A549 (cell line): ENCODE measurements around the gene ZNF300. TPM values are rescaled to one million over a fixed set of nuclear protein-coding genes. Genes with fewer than 3 reads are reported as not detected.
A peak's percentile ranks its signal among the peaks of the same experiment; 100 is the strongest.

Experiments
- ATAC-seq, 2 experiments: fragments of 200-7000 bp in 1 of 2; fragments of >200 bp in 1 of 2; cut with Nextera tagmentation in 1 of 2; cut with Tn5 transposase in 1 of 2; 3 replicates each; pipeline versions ENCODE4 v1.8.0 to v1.9.1; 2018 to 2020; ENCODE audit warnings: mild to moderate bottlenecking in 1 of 2, moderate library complexity in 1 of 2
- CTCF ChIA-PET: fragments of 300-600 bp; sonication (Branson Sonifier 250); formaldehyde crosslinking; extraction: SDS; loops from one replicate; lab custom pipeline; 2021; ENCODE audit warnings: antibody characterized with exemption, inconsistent platforms; lab: Yijun Ruan, JAX
- POLR2A ChIA-PET: fragments of 350-600 bp; formaldehyde crosslinking; extraction: SDS; loops from one replicate; lab custom pipeline; 2021; ENCODE audit warnings: antibody characterized with exemption, inconsistent platforms; lab: Yijun Ruan, JAX
- DNase-seq, 2 experiments: peaks; one replicate each; pipeline versions ENCODE4 v3.0.0 to v3.0.0-alpha.2; 2011 to 2016; ENCODE audit warnings: low read depth in 1 of 2, low spot score in 1 of 2
- FAIRE-seq: peaks from 2 replicates; lab custom pipeline; 2011; peaks lifted over from hg19 to GRCh38; lab: Jason Lieb, UNC
- H3K27ac ChIP-seq, 2 experiments: fragments of >200 bp; sonication (Bioruptor Twin); formaldehyde crosslinking; 3 replicates each; pipeline ENCODE4 v1.5.1; 2016 to 2017
- H3K4me1 ChIP-seq: fragments of >200 bp; sonication (Bioruptor Twin); formaldehyde crosslinking; 3 replicates; pipeline ENCODE4 v1.6.1; 2016
- H3K4me2 ChIP-seq: fragments of >200 bp; sonication (Bioruptor Twin); formaldehyde crosslinking; 3 replicates; pipeline ENCODE4 v1.6.1; 2016
- H3K4me3 ChIP-seq: fragments of >200 bp; sonication (Bioruptor Twin); formaldehyde crosslinking; 3 replicates; pipeline ENCODE4 v1.5.1; 2016
- H3K9me3 ChIP-seq: fragments of >200 bp; sonication (Bioruptor Twin); formaldehyde crosslinking; 3 replicates; pipeline ENCODE4 v1.6.1; 2016
- BHLHE40 ChIP-seq: IDR thresholded peaks from 2 replicates; pipeline ENCODE4 v1.6.1; 2012; ENCODE audit warnings: low read depth, low read length, inconsistent platforms
- CBX2 ChIP-seq: fragments of 200-600 bp; sonication (generic); IDR thresholded peaks from 2 replicates; pipeline ENCODE4 v1.6.1; 2016; ENCODE audit warnings: low read depth, mild to moderate bottlenecking, borderline replicate concordance
- CBX8 ChIP-seq: fragments of 200-600 bp; sonication (generic); IDR thresholded peaks from 2 replicates; pipeline ENCODE4 v1.6.1; 2016
- CHD2 ChIP-seq: fragments of 150-350 bp; IDR thresholded peaks from 2 replicates; pipeline ENCODE4 v1.6.1; 2014; ENCODE audit warnings: low read length; ENCODE audit not compliant: partially characterized antibody
- EHMT2 ChIP-seq: fragments of 200-600 bp; sonication (generic); IDR thresholded peaks from 2 replicates; pipeline ENCODE4 v1.6.1; 2016; ENCODE audit warnings: antibody characterized with exemption, low read depth, mild to moderate bottlenecking, moderate library complexity
- EP300 ChIP-seq, 2 experiments: fragments of >200 bp; sonication (Bioruptor Twin); formaldehyde crosslinking; IDR thresholded peaks; 2 replicates in 1 of 2; 3 replicates in 1 of 2; pipeline ENCODE4 v1.6.1; 2016 to 2017
- ESRRA ChIP-seq: fragments of 150-350 bp; IDR thresholded peaks from 2 replicates; pipeline ENCODE4 v1.6.1; 2014; ENCODE audit warnings: mild to moderate bottlenecking, low read length, borderline replicate concordance
- FOSL2 ChIP-seq, 2 experiments: fragments of 450-650 bp in 1 of 2; fragments of >200 bp in 1 of 2; sonication (Bioruptor Twin) in 1 of 2; formaldehyde crosslinking; IDR thresholded peaks; 2 replicates each; pipeline versions ENCODE4 v1.5.0 to v1.6.1; 2016 to 2020; ENCODE audit warnings: mild to moderate bottlenecking in 1 of 2, moderate library complexity in 1 of 2
- GATA3 ChIP-seq: IDR thresholded peaks from 2 replicates; pipeline ENCODE4 v1.6.1; 2012; ENCODE audit warnings: borderline replicate concordance
- HDAC2 ChIP-seq: fragments of 200-600 bp; sonication (generic); IDR thresholded peaks from 2 replicates; pipeline ENCODE4 v1.6.1; 2016
- HEYL ChIP-seq: fragments of 250-450 bp; sonication (Bioruptor Pico); IDR thresholded peaks from 2 replicates; pipeline ENCODE4 v1.8.0; 2021; ENCODE audit warnings: mild to moderate bottlenecking, moderate library complexity
- HOXB13 ChIP-seq: fragments of 250-450 bp; sonication (Bioruptor Pico); IDR thresholded peaks from 2 replicates; pipeline ENCODE4 v1.5.0; 2020; ENCODE audit warnings: low read depth, mild to moderate bottlenecking, moderate library complexity
- HOXB5 ChIP-seq: fragments of 250-450 bp; sonication (Bioruptor Pico); IDR thresholded peaks from 2 replicates; pipeline ENCODE4 v1.5.0; 2020; ENCODE audit warnings: mild to moderate bottlenecking, moderate library complexity
- JUN ChIP-seq, 2 experiments: fragments of >200 bp; sonication (Bioruptor Twin); formaldehyde crosslinking; IDR thresholded peaks; 2 replicates in 1 of 2; 3 replicates in 1 of 2; pipeline ENCODE4 v1.6.1; 2016 to 2017
- JUNB ChIP-seq: fragments of >200 bp; sonication (Bioruptor Twin); formaldehyde crosslinking; IDR thresholded peaks from 2 replicates; pipeline ENCODE4 v1.6.1; 2016
- KDM5A ChIP-seq: fragments of 200-600 bp; sonication (generic); IDR thresholded peaks from 2 replicates; pipeline ENCODE4 v1.6.1; 2016; ENCODE audit warnings: antibody characterized with exemption, mild to moderate bottlenecking
- MAFK ChIP-seq: fragments of 450-650 bp; IDR thresholded peaks from 2 replicates; pipeline ENCODE4 v1.6.1; 2014; ENCODE audit not compliant: partially characterized antibody
- MAZ ChIP-seq: fragments of 150-350 bp; IDR thresholded peaks from 2 replicates; pipeline ENCODE4 v1.6.1; 2014; ENCODE audit warnings: antibody characterized with exemption, low read depth, low read length, borderline replicate concordance
- MYC ChIP-seq: IDR thresholded peaks from 2 replicates; pipeline ENCODE4 v1.6.1; 2012; ENCODE audit warnings: mild to moderate bottlenecking, inconsistent platforms, low read length, improper control_type of control experiment, borderline replicate concordance
- NFE2L2 ChIP-seq: fragments of 150-350 bp; conservative IDR thresholded peaks from 2 replicates; pipeline ENCODE4 v1.6.1; 2014; ENCODE audit warnings: low read length
- NR3C1 ChIP-seq: fragments of >200 bp; sonication (Bioruptor Twin); formaldehyde crosslinking; IDR thresholded peaks from 3 replicates; pipeline ENCODE4 v1.6.1; 2017
- PHF8 ChIP-seq: fragments of 200-600 bp; sonication (generic); IDR thresholded peaks from 2 replicates; pipeline ENCODE4 v1.6.1; 2016; ENCODE audit warnings: low read depth, mild to moderate bottlenecking, antibody characterized with exemption, moderate library complexity, borderline replicate concordance
- POLR2A ChIP-seq: IDR thresholded peaks from 2 replicates; pipeline ENCODE4 v1.6.1; 2012; ENCODE audit warnings: mild to moderate bottlenecking, low read length
- POLR2AphosphoS2 ChIP-seq: conservative IDR thresholded peaks from 2 replicates; pipeline ENCODE4 v1.6.1; 2012; ENCODE audit warnings: low read length, improper control_type of control experiment, inconsistent platforms
- RARB ChIP-seq: fragments of 250-450 bp; sonication (Bioruptor Pico); IDR thresholded peaks from 2 replicates; pipeline ENCODE4 v1.8.0; 2021; ENCODE audit warnings: mild to moderate bottlenecking, moderate library complexity
- RCOR1 ChIP-seq: fragments of 150-350 bp; IDR thresholded peaks from 2 replicates; pipeline ENCODE4 v1.6.1; 2014; ENCODE audit warnings: antibody characterized with exemption, low read length, low read depth
- RFX5 ChIP-seq: fragments of 450-650 bp; IDR thresholded peaks from 2 replicates; pipeline ENCODE4 v1.7.1; 2014; ENCODE audit warnings: antibody characterized with exemption, mild to moderate bottlenecking, moderate library complexity
- SMC3 ChIP-seq: fragments of >200 bp; sonication (Bioruptor Twin); formaldehyde crosslinking; IDR thresholded peaks from 3 replicates; pipeline ENCODE4 v1.6.1; 2018; ENCODE audit warnings: inconsistent platforms
- SREBF2 ChIP-seq: fragments of 450-650 bp; IDR thresholded peaks from 2 replicates; pipeline ENCODE4 v1.6.1; 2014; ENCODE audit warnings: mild to moderate bottlenecking, moderate library complexity
- TFCP2L1 ChIP-seq: fragments of 250-450 bp; sonication (Bioruptor Pico); IDR thresholded peaks from 2 replicates; pipeline ENCODE4 v1.5.0; 2021; ENCODE audit warnings: mild to moderate bottlenecking
- TP53 ChIP-seq: fragments of 250-450 bp; sonication (Bioruptor Pico); IDR thresholded peaks from 2 replicates; pipeline ENCODE4 v1.5.0; 2021; ENCODE audit warnings: mild to moderate bottlenecking, moderate library complexity
- ZSCAN20 ChIP-seq: fragments of 250-450 bp; sonication (Bioruptor Pico); IDR thresholded peaks from 2 replicates; pipeline ENCODE4 v1.8.0; 2022; ENCODE audit warnings: mild to moderate bottlenecking, moderate library complexity
- WGBS: methylation state at CpG from one replicate; pipeline ENCODE4 v1.1.6; 2017; ENCODE audit errors: missing lambda C conversion rate; 5-methylcytosine and 5-hydroxymethylcytosine counted together
- polyA minus RNA-seq: library from RNA; depleted of rRNA, polyadenylated mRNA; stranded (reverse); fragments of >200 nt; gene quantifications from 2 replicates; pipeline ENCODE4 v1.2.3, GENCODE V29; 2011; rRNA and poly(A)+ RNA removed
- polyA plus RNA-seq, 4 experiments: library from polyadenylated mRNA; depleted of rRNA in 3 of 4; stranded (reverse); fragments of >200 nt; fragmentation: RNase III in 1 of 4; extraction: RNeasy Plus Mini Kit Qiagen cat#74134 plus additional on column Dnase treatment in 1 of 4; gene quantifications; 2 replicates in 3 of 4; 3 replicates in 1 of 4; pipeline ENCODE4 v1.2.3, GENCODE V29; 2011 to 2017
- TF ChIP-seq, protein P1 (sequence below): fragments of >200 bp; sonication (Bioruptor Twin); formaldehyde crosslinking; IDR thresholded peaks from 2 replicates; pipeline ENCODE4 v1.6.1; 2016
- TF ChIP-seq, protein P2 (sequence below): IDR thresholded peaks from 2 replicates; pipeline ENCODE4 v1.6.1; 2012
- TF ChIP-seq, protein P3 (sequence below): fragments of 250-450 bp; sonication (Bioruptor Pico); IDR thresholded peaks from 2 replicates; pipeline ENCODE4 v1.5.0; 2020; ENCODE audit warnings: low read depth, mild to moderate bottlenecking, moderate library complexity
- TF ChIP-seq, protein P4 (sequence below): fragments of 450-650 bp; IDR thresholded peaks from 2 replicates; pipeline ENCODE4 v1.6.1; 2014; ENCODE audit warnings: antibody characterized with exemption
- TF ChIP-seq, protein P5 (sequence below): IDR thresholded peaks from 2 replicates; pipeline ENCODE4 v1.6.1; 2012; ENCODE audit warnings: low read depth, borderline replicate concordance
- TF ChIP-seq, protein P6 (sequence below): fragments of 150-350 bp; IDR thresholded peaks from 2 replicates; pipeline ENCODE4 v1.6.1; 2014; ENCODE audit warnings: low read depth, mild to moderate bottlenecking, low read length

The ZNF300 gene
- 9.1 and 9.3 TPM in 2 replicates for polyA plus RNA-seq (2011; rRNA removed)
- polyA plus RNA-seq (2012; cell fraction: cytosol; rRNA removed), result 2.1 and 2.3 TPM in 2 replicates
- polyA plus RNA-seq (2012; cell fraction: nucleus; rRNA removed), result 3.2 and 5.3 TPM in 2 replicates
- polyA plus RNA-seq (2017; fragmentation: RNase III; extraction: RNeasy Plus Mini Kit Qiagen cat#74134 plus additional on column Dnase treatment), result 4.5 to 5.7 TPM (median 5.5 TPM) in 3 replicates
- polyA minus RNA-seq, result 3.2 and 4.5 TPM in 2 replicates

DNA sequence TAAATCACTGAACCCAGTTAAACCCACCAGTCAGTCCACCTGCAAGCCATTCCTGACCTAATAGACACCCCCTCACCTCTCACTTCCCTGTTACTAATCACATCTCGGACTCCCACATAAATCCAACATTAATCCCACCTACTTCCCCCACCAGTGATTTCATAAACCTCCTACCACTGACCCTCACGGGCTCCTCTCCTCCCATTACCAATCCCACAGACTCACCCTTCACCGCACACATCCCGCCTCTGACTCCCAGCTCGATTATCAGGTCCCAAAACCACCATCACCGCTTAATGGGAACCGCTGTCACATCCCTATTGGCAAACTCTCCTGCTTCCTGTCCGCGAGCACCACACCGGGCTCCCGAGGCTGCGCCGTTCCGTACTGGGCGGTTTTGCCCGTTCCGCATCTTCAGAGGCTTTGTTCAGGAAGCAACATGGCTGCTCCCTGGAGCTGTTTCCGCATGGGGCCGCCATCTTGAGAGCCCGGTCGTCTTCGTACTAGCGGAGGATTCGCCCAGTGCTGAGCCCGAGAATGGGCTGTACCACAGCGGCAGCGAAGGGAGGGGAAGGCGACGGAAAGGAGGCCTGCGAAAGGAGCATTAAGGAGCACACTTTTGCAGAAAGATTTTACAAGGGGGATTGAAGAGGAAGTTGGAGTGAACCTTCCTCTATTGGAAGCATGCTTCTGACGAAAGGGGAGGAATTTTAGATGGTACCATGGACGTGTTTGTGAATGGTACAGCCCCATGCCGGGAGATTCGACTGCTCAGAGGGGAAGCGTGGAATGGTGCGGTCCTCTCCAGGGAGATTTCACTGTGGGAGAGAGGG lies at the start of gene ZNF300:
Gene ZNF300, minus strand, starts transcription at position 502 of the 833 bp plus-strand sequence. CDS start 1,825 bp downstream, outside the sequence.
- Histone ChIP-seq H3K4me1 (no peaks in the 10 kb centered on the region), H3K27ac (peak within 1 kb of the TSS; percentile 87 to 88), H3K4me3 (peak within 1 kb of the TSS; percentile 64), H3K9me3 (peaks cover 73% of the 10 kb centered on the region), H3K4me2 (peak within 1 kb of the TSS; percentile 77)
- FAIRE-seq (peak; percentile 59), ATAC-seq (peak; percentile 99 to 100), DNase-seq (peak; percentile 78 to 96)
- POLR2A ChIA-PET, result no interaction called here
- 13% methylated on average over 22 of the region's 36 CpGs for WGBS
- CTCF ChIA-PET, result no interaction called here
- TF ChIP-seq, protein P1, sequence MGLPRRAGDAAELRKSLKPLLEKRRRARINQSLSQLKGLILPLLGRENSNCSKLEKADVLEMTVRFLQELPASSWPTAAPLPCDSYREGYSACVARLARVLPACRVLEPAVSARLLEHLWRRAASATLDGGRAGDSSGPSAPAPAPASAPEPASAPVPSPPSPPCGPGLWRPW, result no peak
- TF ChIP-seq FOSL2 (IDR thresholded peaks at IDR 0.05) (no peak), FOSL2 (CRISPR knock-in tag; IDR thresholded peaks at IDR 0.05) (0 out of 2 replicates have a peak, but pooled peaks have one; percentile 2), POLR2A (peak; percentile 41), TP53 (CRISPR knock-in tag) (no peak), MAFK (no peak), CBX2 (no peak), GATA3 (peak; percentile 90), TFCP2L1 (CRISPR knock-in tag) (no peak), MYC (peak; percentile 70; the same call in 1 of the 2 replicates), EHMT2 (peak; percentile 32; the same call in 1 of the 2 replicates), BHLHE40 (peak; percentile 72), RARB (CRISPR knock-in tag) (no peak), KDM5A (no peak), JUN (IDR thresholded peaks at IDR 0.05) (peak in 1 of 2 experiments; percentile 53; a peak in 1 of 5 replicates), POLR2AphosphoS2 (no peak), RCOR1 (no peak), CBX8 (no peak), CHD2 (no peak), HOXB5 (CRISPR knock-in tag) (peak; percentile 47; the same call in 1 of the 2 replicates), SMC3 (no peak), HDAC2 (no peak), RFX5 (peak; percentile 25; the same call in 1 of the 2 replicates), JUNB (no peak), SREBF2 (no peak), ESRRA (no peak), EP300 (IDR thresholded peaks at IDR 0.05) (no peak), NFE2L2 (no peak), HEYL (CRISPR knock-in tag) (no peak), HOXB13 (CRISPR knock-in tag) (no peak; the same call in 1 of the 2 replicates), MAZ (no peak), NR3C1 (no peak), ZSCAN20 (peak; percentile 73; the same call in 1 of the 2 replicates), PHF8 (peak; percentile 85)
- TF ChIP-seq, protein P2, sequence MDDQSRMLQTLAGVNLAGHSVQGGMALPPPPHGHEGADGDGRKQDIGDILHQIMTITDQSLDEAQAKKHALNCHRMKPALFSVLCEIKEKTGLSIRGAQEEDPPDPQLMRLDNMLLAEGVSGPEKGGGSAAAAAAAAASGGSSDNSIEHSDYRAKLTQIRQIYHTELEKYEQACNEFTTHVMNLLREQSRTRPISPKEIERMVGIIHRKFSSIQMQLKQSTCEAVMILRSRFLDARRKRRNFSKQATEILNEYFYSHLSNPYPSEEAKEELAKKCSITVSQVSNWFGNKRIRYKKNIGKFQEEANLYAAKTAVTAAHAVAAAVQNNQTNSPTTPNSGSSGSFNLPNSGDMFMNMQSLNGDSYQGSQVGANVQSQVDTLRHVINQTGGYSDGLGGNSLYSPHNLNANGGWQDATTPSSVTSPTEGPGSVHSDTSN, result no peak
- TF ChIP-seq, protein P3, sequence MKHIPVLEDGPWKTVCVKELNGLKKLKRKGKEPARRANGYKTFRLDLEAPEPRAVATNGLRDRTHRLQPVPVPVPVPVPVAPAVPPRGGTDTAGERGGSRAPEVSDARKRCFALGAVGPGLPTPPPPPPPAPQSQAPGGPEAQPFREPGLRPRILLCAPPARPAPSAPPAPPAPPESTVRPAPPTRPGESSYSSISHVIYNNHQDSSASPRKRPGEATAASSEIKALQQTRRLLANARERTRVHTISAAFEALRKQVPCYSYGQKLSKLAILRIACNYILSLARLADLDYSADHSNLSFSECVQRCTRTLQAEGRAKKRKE (CRISPR knock-in tag), result no peak
- TF ChIP-seq, protein P4, sequence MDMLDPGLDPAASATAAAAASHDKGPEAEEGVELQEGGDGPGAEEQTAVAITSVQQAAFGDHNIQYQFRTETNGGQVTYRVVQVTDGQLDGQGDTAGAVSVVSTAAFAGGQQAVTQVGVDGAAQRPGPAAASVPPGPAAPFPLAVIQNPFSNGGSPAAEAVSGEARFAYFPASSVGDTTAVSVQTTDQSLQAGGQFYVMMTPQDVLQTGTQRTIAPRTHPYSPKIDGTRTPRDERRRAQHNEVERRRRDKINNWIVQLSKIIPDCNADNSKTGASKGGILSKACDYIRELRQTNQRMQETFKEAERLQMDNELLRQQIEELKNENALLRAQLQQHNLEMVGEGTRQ, result peak; percentile 26; the same call in 1 of the 2 replicates
- TF ChIP-seq, protein P5, sequence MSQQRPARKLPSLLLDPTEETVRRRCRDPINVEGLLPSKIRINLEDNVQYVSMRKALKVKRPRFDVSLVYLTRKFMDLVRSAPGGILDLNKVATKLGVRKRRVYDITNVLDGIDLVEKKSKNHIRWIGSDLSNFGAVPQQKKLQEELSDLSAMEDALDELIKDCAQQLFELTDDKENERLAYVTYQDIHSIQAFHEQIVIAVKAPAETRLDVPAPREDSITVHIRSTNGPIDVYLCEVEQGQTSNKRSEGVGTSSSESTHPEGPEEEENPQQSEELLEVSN, result peak; percentile 57; the same call in 1 of the 2 replicates
- TF ChIP-seq, protein P6, sequence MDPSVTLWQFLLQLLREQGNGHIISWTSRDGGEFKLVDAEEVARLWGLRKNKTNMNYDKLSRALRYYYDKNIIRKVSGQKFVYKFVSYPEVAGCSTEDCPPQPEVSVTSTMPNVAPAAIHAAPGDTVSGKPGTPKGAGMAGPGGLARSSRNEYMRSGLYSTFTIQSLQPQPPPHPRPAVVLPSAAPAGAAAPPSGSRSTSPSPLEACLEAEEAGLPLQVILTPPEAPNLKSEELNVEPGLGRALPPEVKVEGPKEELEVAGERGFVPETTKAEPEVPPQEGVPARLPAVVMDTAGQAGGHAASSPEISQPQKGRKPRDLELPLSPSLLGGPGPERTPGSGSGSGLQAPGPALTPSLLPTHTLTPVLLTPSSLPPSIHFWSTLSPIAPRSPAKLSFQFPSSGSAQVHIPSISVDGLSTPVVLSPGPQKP, result no peak
